ENCODE measurements around the gene HERPUD2.

The HERPUD2 gene

DNA sequence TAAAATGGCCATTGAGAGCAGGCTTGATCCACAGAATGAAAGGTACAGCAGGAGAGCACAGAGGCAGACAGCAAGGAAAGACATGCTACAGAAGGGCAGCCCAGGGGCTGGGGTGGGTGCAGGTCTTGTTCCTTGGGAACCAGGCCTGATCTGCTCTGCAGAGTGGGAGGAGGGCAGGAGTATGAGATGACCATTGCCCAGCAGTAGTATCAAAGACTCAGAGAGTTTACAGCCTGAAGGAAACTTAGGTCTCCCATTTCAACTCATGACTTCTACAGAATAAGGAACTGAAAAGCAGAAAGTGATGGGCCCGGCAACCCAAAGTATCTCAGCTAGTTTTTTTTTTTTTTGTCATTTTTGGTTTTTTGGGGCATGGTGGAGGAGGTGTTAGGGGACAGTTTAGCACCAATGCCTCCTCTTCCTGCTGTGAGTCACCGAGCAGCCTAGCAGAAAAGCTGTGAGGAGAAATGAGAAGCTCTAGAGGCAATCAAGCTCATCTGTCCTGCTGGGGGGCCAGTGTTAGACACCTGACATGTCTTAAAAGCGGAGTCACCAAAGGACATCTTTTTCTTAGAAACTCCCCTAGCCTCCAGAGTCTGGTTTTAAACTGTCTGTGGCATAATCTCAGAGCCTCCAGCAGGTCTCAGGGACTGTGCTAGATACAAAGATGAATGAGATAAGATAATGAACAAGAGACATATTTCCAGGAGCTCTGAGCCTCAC, 34.3 kb upstream of the HERPUD2 start:
- DNase-seq (ENCODE audit: insufficient read length, low spot score) (no peak), FAIRE-seq (no peak)
- TF ChIP-seq, protein P1, sequence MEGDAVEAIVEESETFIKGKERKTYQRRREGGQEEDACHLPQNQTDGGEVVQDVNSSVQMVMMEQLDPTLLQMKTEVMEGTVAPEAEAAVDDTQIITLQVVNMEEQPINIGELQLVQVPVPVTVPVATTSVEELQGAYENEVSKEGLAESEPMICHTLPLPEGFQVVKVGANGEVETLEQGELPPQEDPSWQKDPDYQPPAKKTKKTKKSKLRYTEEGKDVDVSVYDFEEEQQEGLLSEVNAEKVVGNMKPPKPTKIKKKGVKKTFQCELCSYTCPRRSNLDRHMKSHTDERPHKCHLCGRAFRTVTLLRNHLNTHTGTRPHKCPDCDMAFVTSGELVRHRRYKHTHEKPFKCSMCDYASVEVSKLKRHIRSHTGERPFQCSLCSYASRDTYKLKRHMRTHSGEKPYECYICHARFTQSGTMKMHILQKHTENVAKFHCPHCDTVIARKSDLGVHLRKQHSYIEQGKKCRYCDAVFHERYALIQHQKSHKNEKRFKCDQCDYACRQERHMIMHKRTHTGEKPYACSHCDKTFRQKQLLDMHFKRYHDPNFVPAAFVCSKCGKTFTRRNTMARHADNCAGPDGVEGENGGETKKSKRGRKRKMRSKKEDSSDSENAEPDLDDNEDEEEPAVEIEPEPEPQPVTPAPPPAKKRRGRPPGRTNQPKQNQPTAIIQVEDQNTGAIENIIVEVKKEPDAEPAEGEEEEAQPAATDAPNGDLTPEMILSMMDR (IDR thresholded peaks at IDR 0.05; ENCODE audit: insufficient read depth, missing control alignments), result no peak

DNA sequence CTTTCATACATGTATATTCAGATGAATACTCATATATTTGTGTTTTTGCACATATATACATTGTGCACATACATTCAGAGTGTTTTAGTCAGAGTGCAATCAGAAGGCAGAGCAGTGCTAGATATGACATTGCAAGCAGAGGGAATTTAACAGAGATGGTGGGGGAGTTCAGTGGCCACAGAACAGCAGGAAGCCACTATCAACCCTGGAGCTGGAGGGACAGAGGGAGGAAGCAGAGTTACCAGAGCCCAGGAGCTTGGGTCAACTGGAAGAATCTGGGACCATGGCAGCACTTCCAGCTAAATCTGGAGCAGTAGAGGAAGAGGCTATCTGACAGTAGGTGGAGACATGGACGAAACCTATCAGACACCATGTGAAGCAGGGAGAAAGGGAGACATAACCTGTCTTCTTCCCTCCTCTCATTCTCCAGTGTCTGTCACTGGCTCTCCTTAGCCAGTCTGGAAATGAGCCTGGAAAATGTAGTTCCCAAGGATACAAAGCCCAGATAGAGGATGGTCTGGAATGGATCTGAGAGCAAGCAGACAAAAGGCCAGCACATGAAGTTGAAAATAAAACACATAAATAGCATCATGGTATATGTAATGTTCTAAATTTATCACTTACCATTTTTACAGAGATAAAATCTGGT, 33.6 kb upstream of the HERPUD2 start:
- TF ChIP-seq, protein P1 (IDR thresholded peaks at IDR 0.05; ENCODE audit: insufficient read depth, missing control alignments), result no peak

DNA sequence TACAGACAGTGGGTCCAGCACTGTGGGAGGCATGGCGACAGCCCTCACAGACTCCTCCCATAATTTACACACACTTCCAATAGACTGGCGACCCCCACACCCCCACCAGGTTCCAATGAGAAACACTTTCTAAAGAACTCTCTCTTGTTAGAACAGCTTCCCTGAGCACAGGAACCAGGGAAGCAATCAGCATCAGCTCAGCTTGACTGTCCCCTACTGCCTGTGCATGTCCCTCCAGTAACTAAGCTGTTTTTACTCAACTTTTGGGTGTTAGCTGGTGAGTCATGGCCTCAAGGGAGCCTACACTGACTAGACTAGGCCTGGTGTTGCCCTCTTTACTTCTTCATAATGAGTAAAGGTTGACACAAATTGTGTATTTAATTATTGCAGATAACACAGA, 32.6 kb upstream of the HERPUD2 start:
- FAIRE-seq (no peak), DNase-seq (ENCODE audit: insufficient read length, low spot score) (no peak)
- TF ChIP-seq, protein P1 (IDR thresholded peaks at IDR 0.05; ENCODE audit: insufficient read depth, missing control alignments), result no peak

More for the DNA sequence above, 33.6 kb upstream of the HERPUD2 start:
- FAIRE-seq, result no peak
- DNase-seq (ENCODE audit: insufficient read length, low spot score), result no peak

DNA sequence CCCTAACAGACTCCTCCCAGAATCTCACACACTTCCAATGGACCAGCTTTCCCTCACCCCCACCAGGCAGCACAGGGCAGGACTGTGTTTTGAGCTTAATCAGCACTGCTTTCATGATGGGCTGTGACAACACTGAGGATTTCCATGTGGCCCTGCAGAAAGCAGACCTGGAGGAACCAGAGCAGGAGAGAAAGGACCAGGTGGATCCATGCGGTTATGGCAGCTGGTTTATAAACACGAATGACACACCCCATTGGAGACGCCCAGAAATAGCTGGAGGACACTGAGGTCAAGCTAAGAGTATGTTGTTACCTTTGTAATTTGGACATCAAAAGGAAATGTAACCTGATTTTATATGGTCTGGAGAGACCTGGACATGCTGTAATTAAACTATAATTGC, 31.7 kb upstream of the HERPUD2 start:
- TF ChIP-seq, protein P1 (IDR thresholded peaks at IDR 0.05; ENCODE audit: insufficient read depth, missing control alignments), result no peak
- DNase-seq (ENCODE audit: insufficient read length, low spot score), result no peak
- no peak for FAIRE-seq

DNA sequence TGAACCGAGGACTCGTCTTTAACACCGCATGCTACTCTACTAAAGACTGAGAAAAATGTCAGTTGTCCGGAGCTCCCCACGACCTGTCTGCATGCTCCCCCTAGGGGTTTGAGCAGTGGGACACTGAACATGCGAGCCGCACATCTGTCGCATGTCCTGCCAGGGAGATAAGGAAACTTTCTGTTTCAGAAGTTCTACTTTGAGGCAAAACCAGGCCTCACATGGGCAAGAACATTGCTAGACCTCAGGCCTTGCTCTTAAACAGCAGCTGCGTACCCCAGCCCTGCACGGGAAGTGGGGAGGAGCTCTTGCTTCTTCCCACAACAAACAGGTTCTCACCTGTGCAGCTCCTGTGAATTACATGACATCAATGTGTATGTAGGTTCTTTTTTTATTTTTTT, 30.3 kb upstream of the HERPUD2 start:
- DNase-seq (ENCODE audit: insufficient read length, low spot score) (no peak), FAIRE-seq (no peak)
- TF ChIP-seq, protein P1 (IDR thresholded peaks at IDR 0.05; ENCODE audit: insufficient read depth, missing control alignments), result no peak

DNA sequence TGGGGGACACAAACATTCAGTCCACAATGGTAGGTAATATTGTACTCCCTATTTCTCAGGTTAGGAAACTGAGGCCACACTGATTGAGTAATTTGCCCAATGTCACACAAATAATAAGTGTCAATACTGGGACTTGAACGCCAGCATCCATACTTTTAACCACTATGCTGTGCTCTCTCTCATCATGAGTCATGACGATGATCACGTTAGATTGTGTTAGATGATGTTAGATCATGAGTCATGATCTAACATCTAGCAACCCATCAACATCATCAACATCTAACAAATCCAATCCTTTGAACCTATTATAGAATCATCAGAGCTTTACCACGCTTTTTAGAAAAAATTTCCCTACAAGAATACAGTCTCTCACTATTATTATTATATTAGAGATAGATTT, 28.1 kb upstream of the HERPUD2 start:
- DNase-seq (ENCODE audit: insufficient read length, low spot score) (no peak), FAIRE-seq (no peak)
- TF ChIP-seq, protein P1 (IDR thresholded peaks at IDR 0.05; ENCODE audit: insufficient read depth, missing control alignments), result no peak

All from D721Med (cell line).